Measurements from ENCODE around the gene PRRT2. TPM values are rescaled to one million over a fixed set of nuclear protein-coding genes. Genes with fewer than 3 reads are reported as not detected.

The PRRT2 gene
- total and polyA plus RNA-seq, 2 experiments from 2014 or later: 7.0 to 11.1 TPM

DNA sequence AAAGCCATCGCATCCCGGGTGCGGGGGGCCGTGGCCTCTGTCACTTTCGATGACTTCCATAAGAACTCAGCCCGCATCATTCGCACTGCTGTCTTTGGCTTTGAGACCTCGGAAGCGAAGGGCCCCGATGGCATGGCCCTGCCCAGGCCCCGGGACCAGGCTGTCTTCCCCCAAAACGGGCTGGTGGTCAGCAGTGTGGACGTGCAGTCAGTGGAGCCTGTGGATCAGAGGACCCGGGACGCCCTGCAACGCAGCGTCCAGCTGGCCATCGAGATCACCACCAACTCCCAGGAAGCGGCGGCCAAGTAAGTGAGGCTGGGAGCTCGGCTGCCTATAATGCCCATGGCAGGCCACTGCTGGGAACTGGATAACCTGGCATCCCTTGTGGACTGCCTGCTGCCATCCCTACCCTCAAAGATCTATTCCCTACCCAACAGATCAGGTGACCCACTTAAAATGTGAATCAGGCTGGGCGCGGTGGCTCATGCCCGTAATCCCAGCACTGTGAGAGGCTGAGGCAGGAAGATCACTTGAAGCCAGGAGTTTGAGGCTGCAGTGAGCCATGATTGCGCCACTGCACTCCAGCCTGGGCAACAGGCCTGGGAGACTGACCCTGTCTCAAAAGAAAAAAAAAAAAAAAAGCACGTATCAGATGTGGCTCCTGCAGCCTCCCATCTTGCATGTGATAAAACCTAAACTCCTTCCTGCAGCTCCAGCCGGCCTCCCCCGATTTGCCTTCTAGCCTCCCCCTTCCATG lies 32.8 kb downstream of the PRRT2 start:
- no peaks in the 10 kb centered on the region for H3K9me2 ChIP-seq (replicated peaks; ENCODE audit: insufficient read depth)
- H3K4me2 ChIP-seq: no peak overlapping the region
- 90% methylated on average over 28 of the region's 28 CpGs for WGBS (ENCODE audit: low lambda C conversion rate, missing lambda C conversion rate)
- H2AFZ ChIP-seq: no peak overlapping the region
- no peaks in the 10 kb centered on the region for H3K4me1 ChIP-seq (ENCODE audit: insufficient read depth)
- TF ChIP-seq, protein P1, sequence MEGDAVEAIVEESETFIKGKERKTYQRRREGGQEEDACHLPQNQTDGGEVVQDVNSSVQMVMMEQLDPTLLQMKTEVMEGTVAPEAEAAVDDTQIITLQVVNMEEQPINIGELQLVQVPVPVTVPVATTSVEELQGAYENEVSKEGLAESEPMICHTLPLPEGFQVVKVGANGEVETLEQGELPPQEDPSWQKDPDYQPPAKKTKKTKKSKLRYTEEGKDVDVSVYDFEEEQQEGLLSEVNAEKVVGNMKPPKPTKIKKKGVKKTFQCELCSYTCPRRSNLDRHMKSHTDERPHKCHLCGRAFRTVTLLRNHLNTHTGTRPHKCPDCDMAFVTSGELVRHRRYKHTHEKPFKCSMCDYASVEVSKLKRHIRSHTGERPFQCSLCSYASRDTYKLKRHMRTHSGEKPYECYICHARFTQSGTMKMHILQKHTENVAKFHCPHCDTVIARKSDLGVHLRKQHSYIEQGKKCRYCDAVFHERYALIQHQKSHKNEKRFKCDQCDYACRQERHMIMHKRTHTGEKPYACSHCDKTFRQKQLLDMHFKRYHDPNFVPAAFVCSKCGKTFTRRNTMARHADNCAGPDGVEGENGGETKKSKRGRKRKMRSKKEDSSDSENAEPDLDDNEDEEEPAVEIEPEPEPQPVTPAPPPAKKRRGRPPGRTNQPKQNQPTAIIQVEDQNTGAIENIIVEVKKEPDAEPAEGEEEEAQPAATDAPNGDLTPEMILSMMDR (IDR thresholded peaks at IDR 0.05; ENCODE audit: poor library complexity): no peak
- TF ChIP-seq EZH2 (IDR thresholded peaks at IDR 0.05; ENCODE audit: borderline replicate concordance) (no peak), EZH2phosphoT487 (IDR thresholded peaks at IDR 0.05; ENCODE audit: low read depth, severe bottlenecking, unreplicated experiment) (no peak)
- H3K36me3 ChIP-seq (replicated peaks; ENCODE audit: insufficient read depth, low read depth): no peaks in the 10 kb centered on the region
- H3K79me2 ChIP-seq: no peaks in the 10 kb centered on the region
- no peaks in the 10 kb centered on the region for H3K9me3 ChIP-seq (ENCODE audit: low read depth)
- H4K20me1 ChIP-seq (ENCODE audit: insufficient read depth, poor library complexity, severe bottlenecking): no peaks in the 10 kb centered on the region
- no peaks in the 10 kb centered on the region for H3K27me3 ChIP-seq
- no peak overlapping the region for H3K27ac ChIP-seq
- no peak overlapping the region for H3K4me3 ChIP-seq
- peak; percentile 3 for DNase-seq (ENCODE audit: low spot score)

DNA sequence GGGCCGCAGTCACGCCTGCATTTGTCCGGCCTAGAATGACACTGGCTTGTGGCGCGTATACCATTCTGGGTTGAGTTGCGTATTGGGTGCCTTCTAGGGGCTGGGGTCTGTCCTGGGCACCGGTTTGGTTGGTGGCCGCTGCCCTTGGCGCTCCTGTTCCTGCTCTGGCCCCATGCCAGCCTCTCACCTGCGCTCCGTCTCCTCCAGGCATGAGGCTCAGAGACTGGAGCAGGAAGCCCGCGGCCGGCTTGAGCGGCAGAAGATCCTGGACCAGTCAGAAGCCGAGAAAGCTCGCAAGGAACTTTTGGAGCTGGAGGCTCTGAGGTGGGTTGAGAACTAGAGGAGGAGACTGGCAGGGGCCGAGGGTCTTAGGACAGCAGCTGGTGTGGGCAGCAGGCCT lies 33.7 kb downstream of the PRRT2 start:
- Histone ChIP-seq H3K4me2 (no peak overlapping the region), H3K36me3 (replicated peaks; ENCODE audit: insufficient read depth, low read depth) (no peaks in the 10 kb centered on the region), H3K9me2 (replicated peaks; ENCODE audit: insufficient read depth) (no peaks in the 10 kb centered on the region), H3K4me1 (ENCODE audit: insufficient read depth) (no peaks in the 10 kb centered on the region), H3K79me2 (no peaks in the 10 kb centered on the region), H3K9me3 (ENCODE audit: low read depth) (no peaks in the 10 kb centered on the region), H3K4me3 (no peak overlapping the region), H3K27ac (no peak overlapping the region), H4K20me1 (ENCODE audit: insufficient read depth, poor library complexity, severe bottlenecking) (no peaks in the 10 kb centered on the region), H2AFZ (no peak overlapping the region), H3K27me3 (no peaks in the 10 kb centered on the region)
- TF ChIP-seq, protein P1 (IDR thresholded peaks at IDR 0.05; ENCODE audit: poor library complexity): no peak
- TF ChIP-seq EZH2phosphoT487 (IDR thresholded peaks at IDR 0.05; ENCODE audit: low read depth, severe bottlenecking, unreplicated experiment) (no peak), EZH2 (IDR thresholded peaks at IDR 0.05; ENCODE audit: borderline replicate concordance) (no peak)
- no peak for DNase-seq (ENCODE audit: low spot score)
- 97% methylated on average over 18 of the region's 18 CpGs for WGBS (ENCODE audit: low lambda C conversion rate, missing lambda C conversion rate)

DNA sequence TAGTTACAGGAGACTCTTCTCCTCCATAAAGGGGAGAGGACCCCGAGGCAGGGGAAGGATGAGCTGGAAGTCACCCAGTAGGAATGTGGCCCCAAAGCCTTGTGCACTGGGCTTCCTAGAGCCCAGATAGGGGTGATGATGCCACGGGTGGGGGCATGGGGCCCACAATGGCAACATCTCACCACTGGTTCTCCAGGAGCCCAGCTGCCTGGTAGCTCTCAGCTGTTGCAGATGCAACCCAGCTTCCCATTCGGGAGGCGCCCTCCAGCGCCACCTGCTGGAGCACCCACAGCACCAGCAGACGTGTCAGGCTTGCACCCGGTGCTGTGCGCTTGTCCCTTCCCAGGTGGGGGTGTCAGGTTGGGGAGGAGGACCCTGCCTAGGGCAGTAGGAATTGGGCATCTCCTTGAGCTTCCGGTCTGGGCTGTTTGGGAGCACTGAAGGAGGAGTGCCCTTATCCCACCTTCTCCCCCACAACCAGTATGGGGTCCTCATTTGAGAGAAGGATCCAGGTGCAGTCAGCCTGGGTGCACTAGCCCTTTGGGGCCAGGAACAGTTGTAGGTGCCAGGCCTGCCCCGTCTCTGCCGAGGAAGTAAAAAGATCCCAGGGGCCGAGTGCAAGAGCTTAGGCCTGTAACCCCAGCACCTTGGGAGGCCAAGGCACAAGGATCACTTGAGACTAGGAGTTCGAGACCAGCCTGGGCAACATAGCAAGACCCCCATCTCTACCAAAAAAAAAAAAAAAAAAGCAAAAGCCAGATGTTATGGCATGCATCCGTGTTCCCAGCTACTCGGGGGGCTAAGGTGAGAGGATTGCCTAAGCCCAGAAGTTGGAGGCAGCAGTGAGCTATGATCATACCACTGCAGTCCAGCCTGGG lies 36.7 kb downstream of the PRRT2 start:
- H3K4me3 ChIP-seq: no peak overlapping the region
- WGBS (ENCODE audit: low lambda C conversion rate, missing lambda C conversion rate): 56% methylated on average over 15 of the region's 15 CpGs
- H4K20me1 ChIP-seq (ENCODE audit: insufficient read depth, poor library complexity, severe bottlenecking): no peaks in the 10 kb centered on the region
- TF ChIP-seq EZH2 (IDR thresholded peaks at IDR 0.05; ENCODE audit: borderline replicate concordance) (no peak), EZH2phosphoT487 (IDR thresholded peaks at IDR 0.05; ENCODE audit: low read depth, severe bottlenecking, unreplicated experiment) (no peak)
- TF ChIP-seq, protein P1 (IDR thresholded peaks at IDR 0.05; ENCODE audit: poor library complexity): peak; percentile 61
- no peaks in the 10 kb centered on the region for H3K79me2 ChIP-seq
- no peak overlapping the region for H3K4me2 ChIP-seq
- no peaks in the 10 kb centered on the region for H3K9me3 ChIP-seq (ENCODE audit: low read depth)
- no peaks in the 10 kb centered on the region for H3K36me3 ChIP-seq (replicated peaks; ENCODE audit: insufficient read depth, low read depth)
- DNase-seq (ENCODE audit: low spot score): peak; percentile 84
- H3K27me3 ChIP-seq: no peaks in the 10 kb centered on the region
- H3K4me1 ChIP-seq (ENCODE audit: insufficient read depth): no peaks in the 10 kb centered on the region
- H2AFZ ChIP-seq: no peak overlapping the region
- H3K9me2 ChIP-seq (replicated peaks; ENCODE audit: insufficient read depth): no peaks in the 10 kb centered on the region
- H3K27ac ChIP-seq: no peak overlapping the region
